T-helper 1 cell treated with Interleukin-12 subunit alpha and Interleukin-12 subunit beta and Interleukin-4 antibody, amounts not matched to agents 30 ng/mL and 1 ng/mL, for 36 hours (primary cell): ENCODE results near the gene ARHGAP26. TPM values are rescaled to one million over a fixed set of nuclear protein-coding genes. Genes with fewer than 3 reads are reported as not detected.

Source experiments
- intact Hi-C: fragments of 100-400 bp; cut with micrococcal nuclease; formaldehyde crosslinking; loops from one replicate; pipeline ENCODE4 v1.15.1; 2024
- total RNA-seq: library from RNA; stranded (reverse); gene quantifications from 2 replicates; pipeline ENCODE4 v1.2.3, GENCODE V29; 2022

Gene ARHGAP26
- total RNA-seq, 1 donor from 2014 or later: 31.8 TPM

GRCh38 chr5:142870532-142871362, 100.6 kb downstream of the ARHGAP26 start:
- intact Hi-C loops: no loop called here

GRCh38 chr5:142871363-142872193, 101.4 kb downstream of the ARHGAP26 start:
- intact Hi-C loops: no loop called here

- intact Hi-C loops: no loop called here
Measured at GRCh38 chr5:142872217-142872616, 102.0 kb downstream of the ARHGAP26 start.

GRCh38 chr5:142872795-142873194, 102.6 kb downstream of the ARHGAP26 start:
- intact Hi-C loops: no loop called here

- intact Hi-C loops: no loop called here
Measured at GRCh38 chr5:142873831-142874230, 103.7 kb downstream of the ARHGAP26 start.

- intact Hi-C loops: no loop called here
Measured at GRCh38 chr5:142874540-142874939, 104.4 kb downstream of the ARHGAP26 start.

GRCh38 chr5:142875936-142876335, 105.8 kb downstream of the ARHGAP26 start:
- intact Hi-C loops: no loop called here

GRCh38 chr5:142876817-142877216, 106.6 kb downstream of the ARHGAP26 start:
- intact Hi-C loops: no loop called here

GRCh38 chr5:142878111-142878510, 107.9 kb downstream of the ARHGAP26 start:
- intact Hi-C loops: no loop called here

- intact Hi-C loops: no loop called here
Measured at GRCh38 chr5:142878638-142879037, 108.5 kb downstream of the ARHGAP26 start.

GRCh38 chr5:142881076-142881783, 111.1 kb downstream of the ARHGAP26 start:
- intact Hi-C loops: loop anchor here (2.0 to 10.0 kb wide), 2 partner anchors 270 to 726 kb away; no protein-coding TSS in a partner anchor

GRCh38 chr5:142881784-142882126, 111.6 kb downstream of the ARHGAP26 start:
- intact Hi-C loops: loop anchor here (2.0 to 10.0 kb wide), 2 partner anchors 271 to 727 kb away; no protein-coding TSS in a partner anchor

- intact Hi-C loops: loop anchor here (10.0 kb wide), 1 partner anchor 728 kb away; no protein-coding TSS in a partner anchor
Measured at GRCh38 chr5:142883025-142883424, 112.8 kb downstream of the ARHGAP26 start.

GRCh38 chr5:142883438-142883837, 113.3 kb downstream of the ARHGAP26 start:
- intact Hi-C loops: loop anchor here (10.0 kb wide), 1 partner anchor 729 kb away; no protein-coding TSS in a partner anchor

GRCh38 chr5:142884029-142884428, 113.9 kb downstream of the ARHGAP26 start:
- intact Hi-C loops: loop anchor here (10.0 kb wide), 1 partner anchor 729 kb away; no protein-coding TSS in a partner anchor

- intact Hi-C loops: loop anchor here (5.0 to 10.0 kb wide), 2 partner anchors 731 to 1081 kb away; no protein-coding TSS in a partner anchor
Measured at GRCh38 chr5:142886211-142886610, 116.0 kb downstream of the ARHGAP26 start.

- intact Hi-C loops: loop anchor here (5.0 to 10.0 kb wide), 2 partner anchors 732 to 1080 kb away; no protein-coding TSS in a partner anchor
Measured at GRCh38 chr5:142886956-142887355, 116.8 kb downstream of the ARHGAP26 start.

- intact Hi-C loops: loop anchor here (1.0 to 10.0 kb wide), 8 partner anchors 121 to 1079 kb away; no protein-coding TSS in a partner anchor
Measured at GRCh38 chr5:142888469-142889085, 118.4 kb downstream of the ARHGAP26 start.

- intact Hi-C loops: no loop called here
Measured at GRCh38 chr5:142892021-142892420, 121.8 kb downstream of the ARHGAP26 start.

- intact Hi-C loops: no loop called here
Measured at GRCh38 chr5:142894315-142894714, 124.1 kb downstream of the ARHGAP26 start.

GRCh38 chr5:142894749-142895148, 124.6 kb downstream of the ARHGAP26 start:
- intact Hi-C loops: no loop called here
